DMS79 (cell line): ENCODE results near the gene LY9.
"Not testable (repeated sequence)": the region's sequence is repeated elsewhere in the genome, so short reads cannot be mapped to it uniquely, and the experiment has no call there.

Source experiments
- DNase-seq: peaks from one replicate; lab custom pipeline; 2025; lab: John Stamatoyannopoulos, UW

The LY9 gene

DNA sequence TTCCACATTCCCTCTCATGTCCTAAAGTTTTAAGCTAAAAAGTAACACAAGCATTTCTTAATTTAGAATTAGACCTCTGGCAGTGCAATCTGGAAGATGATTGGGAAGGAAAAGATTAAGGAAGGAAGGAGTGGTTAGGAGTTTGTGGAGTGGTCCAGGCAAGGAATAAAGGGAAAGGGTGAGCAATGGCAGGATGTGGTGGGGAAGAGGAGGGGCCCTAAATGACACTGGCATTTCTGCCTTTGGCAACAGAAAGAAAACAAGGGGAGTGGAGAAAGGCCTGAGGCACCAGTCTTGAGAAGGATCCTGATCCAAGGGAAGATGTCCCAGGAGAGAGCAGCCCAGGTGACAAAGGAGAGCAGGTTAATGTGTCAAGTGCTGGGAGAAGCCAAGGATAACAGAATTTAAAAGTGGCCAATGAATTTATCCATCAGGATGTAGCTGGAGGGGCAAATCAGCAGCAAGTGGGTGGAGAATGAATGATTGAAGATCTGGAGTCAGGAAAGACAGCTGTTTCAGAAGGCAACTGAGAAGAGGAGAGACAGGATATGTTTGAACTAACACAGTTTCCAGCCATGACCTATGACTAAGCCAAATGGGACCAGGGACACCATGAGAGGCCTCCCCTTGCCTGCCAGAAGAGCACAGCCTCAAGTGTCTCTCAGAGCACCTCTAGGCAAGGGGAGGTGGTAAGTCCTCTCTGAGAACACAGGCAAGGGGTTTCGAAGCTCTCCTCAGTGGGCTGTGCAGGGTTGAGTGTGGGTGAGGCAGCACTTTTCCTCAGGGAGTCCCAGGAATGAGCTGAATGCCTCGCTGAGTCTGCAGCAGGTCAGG is 20.9 kb upstream of the LY9 start:
- no peak for DNase-seq

GRCh38 chr1:160776178-160776577 is 19.8 kb upstream of the LY9 start:
- DNase-seq, result no peak

DNA sequence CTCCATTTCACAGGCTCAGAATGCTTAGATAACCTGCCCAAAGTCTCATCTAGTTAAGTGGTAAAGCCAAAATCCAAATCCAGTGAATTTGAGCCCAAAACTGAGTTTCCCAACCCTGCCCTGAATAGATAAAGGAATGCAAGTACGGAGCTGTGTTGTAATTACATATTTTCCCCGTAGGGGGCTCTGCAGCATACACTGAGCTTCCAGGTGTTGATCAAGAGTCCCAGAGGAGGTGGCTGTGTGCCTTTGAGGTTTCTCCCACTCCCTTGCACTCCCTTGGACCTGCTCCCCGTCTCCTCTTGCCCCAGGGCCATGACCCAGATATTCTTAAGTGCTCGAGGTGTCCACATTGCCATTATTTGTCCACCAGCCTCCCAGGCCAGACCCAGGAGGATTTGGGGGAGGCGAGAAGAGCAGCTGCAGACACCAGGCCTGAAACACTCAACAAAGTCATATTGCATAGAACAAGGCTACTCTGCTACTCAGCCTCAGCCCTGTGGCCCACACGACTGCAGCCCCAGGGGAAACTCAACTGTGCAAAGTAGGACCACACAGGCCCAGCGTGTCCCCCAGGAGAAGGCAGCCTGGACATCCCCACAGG is 18.4 kb upstream of the LY9 start:
- no peak for DNase-seq

DNA sequence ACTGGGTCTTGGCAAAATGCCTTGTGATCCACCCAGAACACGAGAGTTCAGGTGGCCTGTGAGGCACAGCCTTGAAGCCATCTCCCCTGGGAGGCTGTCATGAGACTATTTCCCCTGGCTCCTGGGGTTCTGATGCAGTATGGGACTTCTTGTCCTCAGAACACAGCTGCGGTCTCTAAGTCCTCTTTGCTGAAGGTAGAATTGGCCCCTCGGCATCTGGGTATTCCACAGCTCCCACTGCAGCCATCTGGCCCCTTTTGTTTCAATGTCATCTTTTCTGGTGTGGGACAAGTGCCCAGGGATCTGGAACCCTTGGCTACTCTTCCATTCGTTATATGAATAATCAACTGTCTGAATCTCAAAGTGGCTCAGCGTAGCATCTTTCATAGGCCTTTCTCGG is 17.0 kb upstream of the LY9 start:
- no peak for DNase-seq

- DNase-seq, result no peak
Measured at GRCh38 chr1:160779626-160780397, 16.2 kb upstream of the LY9 start.

- DNase-seq, result no peak
Measured at GRCh38 chr1:160780398-160780755, 15.6 kb upstream of the LY9 start.

GRCh38 chr1:160781186-160781766 is 14.7 kb upstream of the LY9 start:
- DNase-seq, result no peak

DNA sequence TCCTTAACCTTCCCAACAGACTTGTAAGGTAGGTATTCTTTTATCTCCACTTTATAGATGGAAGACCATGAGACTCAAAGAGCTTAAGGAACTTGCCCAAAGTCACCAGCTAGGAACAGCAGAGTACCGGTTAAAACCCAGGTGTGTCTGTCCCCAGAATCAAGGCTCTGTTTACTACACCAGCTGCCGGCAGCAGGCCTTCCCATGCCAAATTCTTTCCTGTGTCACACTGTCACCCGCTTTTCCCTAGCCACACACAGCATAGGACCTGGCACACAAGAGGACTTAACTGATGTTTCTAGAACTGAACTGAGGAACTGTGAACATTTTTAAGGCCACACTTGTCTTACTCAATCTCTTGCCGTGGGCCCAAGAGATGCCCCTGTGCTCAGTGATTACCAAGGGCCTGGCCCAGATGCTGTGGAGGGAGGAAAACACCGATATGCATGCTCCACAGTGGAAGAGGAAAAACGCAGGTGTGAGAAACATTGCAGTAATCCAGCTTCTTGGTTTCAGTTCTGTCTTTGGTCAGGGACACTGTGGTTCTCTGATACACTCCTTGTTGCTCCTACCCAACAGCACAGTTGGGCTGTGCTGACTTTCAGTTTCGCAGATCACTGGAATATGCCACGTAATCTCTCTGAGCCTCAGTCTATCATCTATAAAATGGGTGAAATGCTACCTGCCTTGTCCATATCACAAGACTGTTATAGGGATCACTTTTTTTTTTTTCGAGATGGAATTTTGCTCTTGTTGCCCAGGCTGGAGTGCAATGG is 13.9 kb upstream of the LY9 start:
- DNase-seq, result no peak

GRCh38 chr1:160782988-160783765 is 12.8 kb upstream of the LY9 start:
- DNase-seq, result not testable (repeated sequence)

GRCh38 chr1:160789051-160789701 is 6.8 kb upstream of the LY9 start:
- DNase-seq, result no peak

DNA sequence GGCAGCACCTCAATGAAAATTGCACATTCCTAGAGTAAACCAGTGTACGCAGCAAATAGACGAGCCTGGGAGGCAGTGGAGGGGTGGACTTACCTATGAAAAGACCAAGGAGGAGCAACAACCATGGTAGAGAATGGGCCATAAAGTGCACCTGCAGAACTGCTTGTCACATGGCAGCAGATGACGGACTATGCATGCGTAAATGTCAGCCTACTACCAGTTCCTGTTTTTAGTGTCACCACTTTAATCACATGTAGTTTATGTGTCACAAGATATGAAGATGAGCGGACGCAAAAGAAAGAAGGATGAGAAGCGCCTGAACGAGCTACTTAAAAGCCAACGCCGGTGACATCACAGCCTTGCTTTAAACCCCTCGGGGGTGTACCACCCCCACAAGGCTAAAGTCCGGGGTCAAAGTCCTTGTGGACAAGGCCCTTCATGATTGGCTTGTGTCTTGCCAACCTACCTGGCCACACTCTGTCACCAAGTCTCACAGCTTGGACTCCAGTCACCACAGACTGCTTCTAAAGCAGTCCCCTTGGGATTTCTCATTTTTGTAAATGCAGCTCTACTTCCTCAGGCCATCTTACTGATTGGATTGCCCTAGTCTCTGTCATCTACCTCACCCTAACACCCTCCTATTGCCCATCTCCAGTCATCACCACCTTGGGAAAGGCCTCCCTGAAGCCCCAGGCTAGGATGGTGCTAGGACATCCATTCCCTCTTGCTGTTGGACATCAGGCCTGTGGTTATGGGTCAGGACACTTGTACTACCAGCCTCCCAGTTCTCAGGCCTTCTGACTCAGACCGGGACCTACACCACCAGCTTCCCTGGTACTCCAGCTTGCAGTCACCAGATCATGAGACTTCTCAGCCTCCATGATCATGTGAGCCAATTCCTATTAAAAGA is 6.0 kb upstream of the LY9 start:
- DNase-seq, result no peak

- no peak for DNase-seq
Measured at GRCh38 chr1:160794376-160794775, 1.6 kb upstream of the LY9 start.

DNA sequence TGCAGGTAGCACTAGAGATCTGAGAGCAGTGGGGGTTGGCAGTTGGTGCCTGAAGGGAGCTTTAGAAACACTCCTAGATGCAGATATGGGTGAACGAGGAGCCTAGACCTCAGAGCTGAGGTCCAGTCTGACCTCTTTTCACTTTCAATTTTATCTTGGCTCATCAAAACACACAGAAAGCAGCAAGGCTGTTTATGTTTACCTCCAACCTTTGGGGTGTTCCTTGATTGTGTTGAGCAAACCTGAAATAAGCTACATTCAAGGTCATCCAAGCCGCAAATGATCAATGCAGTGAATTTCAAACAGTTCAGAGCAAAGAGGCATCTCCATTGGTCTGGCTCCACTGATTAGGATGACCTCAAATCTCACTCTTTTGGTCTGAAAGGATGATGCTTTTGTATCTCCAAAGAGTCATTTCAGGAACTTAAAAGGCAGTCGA is 1.3 kb downstream of the LY9 start:
- DNase-seq, result no peak

GRCh38 chr1:160797861-160798273 is 1.9 kb downstream of the LY9 start:
- no peak for DNase-seq

DNA sequence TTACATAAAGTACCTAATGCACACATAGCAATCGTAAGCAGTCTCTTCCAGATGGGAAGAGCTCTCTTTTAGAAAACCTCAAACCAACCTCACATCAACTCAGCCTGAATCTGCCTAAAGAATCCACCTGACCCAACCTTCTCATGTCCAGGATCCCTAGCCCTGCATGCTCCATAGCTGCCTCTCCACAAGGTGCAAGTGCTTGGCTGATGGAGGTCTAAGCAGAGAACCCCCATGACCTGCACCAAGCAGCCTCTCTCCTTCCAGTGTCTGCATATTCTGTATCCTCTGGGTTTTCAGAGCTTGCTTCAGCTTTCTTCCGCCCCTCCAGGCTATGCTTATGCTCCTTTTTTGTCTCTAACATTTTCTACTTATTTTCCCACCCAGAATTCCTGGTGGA is 2.5 kb downstream of the LY9 start:
- DNase-seq, result no peak

- DNase-seq, result no peak
Measured at GRCh38 chr1:160799641-160800040, 3.7 kb downstream of the LY9 start.

DNA sequence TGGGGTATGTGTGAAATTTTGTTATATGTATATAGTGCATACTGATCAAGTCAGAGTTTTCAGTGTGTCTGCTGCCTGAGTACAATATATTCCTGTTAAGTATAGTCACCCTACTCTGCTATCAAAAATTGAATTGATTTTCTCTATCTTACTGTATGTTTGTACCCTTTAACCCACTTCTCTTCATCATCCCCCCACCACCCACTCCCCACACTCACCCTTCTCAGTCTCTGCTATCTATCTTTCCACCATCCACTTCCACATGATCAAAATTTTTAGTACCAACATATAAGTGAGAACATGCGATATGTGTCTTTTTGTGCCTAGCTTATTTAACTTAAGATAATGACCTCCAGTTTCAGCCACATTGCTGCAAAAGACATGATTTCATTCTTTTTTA is 4.2 kb downstream of the LY9 start:
- no peak for DNase-seq

GRCh38 chr1:160800645-160801408 is 4.9 kb downstream of the LY9 start:
- no peak for DNase-seq
